ENCODE data around the gene DAPK1.

The DAPK1 gene

DNA sequence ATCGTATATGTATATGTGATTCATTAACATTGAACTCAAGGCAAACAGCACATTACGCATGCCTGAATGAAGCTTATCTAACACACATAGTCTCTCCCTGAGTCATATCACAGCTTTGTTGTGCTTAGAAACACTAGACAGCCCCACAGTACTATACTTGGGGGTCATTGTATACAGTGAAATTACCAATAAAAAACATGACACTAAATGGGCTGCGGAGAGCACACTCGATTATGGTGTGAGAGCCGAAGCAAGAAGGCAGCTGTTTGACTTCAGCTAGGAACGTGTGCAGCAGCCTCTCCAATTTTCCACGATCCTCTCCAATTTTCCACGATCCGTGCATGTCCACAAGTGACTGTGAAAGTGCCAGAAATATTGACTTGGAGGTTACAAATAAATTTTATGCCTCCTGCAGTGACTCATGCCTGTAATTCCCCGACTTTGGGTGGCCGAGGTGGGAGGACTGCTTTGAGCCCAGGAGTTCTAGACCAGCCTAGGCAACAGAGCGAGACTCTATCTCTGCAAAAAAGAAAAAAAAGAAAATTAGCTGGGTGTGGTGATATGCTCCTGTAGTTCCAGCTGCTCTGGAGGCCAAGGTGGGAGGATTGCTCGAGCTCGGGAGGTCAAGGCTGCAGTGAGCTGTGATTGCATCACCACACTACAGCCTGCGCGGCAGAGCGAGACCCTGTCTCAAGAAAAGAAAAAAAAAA lies 102.4 kb downstream of the DAPK1 start:
- no peak for DNase-seq

DNA sequence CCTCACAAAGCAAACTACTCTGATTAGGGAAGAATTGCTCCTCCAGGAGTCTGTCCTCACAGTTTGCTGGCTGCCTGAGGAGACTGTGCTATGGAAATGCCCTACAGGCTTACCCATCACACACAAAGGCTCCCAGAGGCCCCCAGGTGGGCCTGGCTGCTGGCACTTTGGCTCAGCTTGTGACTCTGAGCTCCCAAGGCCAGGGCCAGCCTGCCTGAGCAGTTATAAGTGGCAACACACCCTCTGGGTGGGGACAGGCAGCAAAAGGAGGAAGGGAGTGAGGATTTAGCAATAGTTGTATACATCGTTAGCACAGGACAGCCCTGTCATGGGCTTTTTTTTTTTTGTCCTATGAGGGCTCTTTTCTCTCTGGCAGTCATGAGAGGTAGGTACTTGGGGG lies 103.5 kb downstream of the DAPK1 start:
- DNase-seq: no peak

DNA sequence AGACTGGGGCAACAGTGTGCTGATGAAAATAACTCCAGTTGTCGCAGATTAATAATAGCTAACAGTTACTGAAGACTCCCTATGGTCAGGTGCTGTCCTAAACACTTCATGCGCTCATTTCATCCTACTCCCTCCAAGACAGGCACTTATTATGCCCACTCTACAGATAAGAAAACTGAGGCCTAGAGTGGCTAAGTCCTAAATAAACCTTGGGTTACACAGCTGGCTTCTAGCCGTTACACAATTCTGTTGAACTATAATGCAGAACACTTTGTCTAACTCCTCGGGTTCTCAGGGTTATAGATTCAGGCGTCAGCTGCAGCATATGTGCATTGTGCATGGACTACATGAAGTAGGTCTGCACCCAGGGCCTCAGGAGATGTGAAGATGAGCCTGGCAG lies 103.9 kb downstream of the DAPK1 start:
- no peak for DNase-seq

DNA sequence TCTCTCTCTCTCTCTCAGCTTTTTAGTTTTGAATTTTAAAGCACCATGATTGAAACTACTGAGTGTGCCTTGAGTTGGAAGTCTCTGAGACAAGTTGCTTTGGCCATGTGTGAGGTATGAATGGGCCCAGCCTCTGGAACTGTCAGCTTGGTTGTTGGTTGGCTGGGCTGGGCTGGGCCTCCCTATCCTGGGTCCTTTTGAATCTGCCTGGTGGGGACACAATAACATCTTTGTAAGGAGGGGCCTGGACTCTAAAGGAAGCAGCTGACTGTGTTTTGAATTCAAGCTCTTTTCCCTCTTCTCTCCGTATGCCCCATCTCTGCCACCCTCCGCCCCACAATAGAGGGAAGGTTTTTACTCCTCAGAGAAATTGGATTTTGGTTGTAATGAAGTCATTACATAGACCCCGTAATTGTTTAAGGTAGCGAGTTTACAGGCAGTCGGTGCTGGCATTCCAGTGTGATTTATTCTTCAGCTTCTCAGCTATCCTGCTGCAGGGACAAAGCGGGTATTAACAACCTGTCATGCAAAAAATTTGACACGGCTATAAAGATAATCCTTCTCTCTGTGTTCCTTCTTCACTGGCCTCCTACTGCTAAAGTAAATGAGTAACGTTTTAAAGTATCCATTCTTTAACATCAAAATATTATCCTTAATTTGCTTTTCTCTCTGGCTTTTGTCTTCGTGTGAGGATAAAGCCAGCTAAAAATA lies 105.4 kb downstream of the DAPK1 start:
- no peak for DNase-seq

DNA sequence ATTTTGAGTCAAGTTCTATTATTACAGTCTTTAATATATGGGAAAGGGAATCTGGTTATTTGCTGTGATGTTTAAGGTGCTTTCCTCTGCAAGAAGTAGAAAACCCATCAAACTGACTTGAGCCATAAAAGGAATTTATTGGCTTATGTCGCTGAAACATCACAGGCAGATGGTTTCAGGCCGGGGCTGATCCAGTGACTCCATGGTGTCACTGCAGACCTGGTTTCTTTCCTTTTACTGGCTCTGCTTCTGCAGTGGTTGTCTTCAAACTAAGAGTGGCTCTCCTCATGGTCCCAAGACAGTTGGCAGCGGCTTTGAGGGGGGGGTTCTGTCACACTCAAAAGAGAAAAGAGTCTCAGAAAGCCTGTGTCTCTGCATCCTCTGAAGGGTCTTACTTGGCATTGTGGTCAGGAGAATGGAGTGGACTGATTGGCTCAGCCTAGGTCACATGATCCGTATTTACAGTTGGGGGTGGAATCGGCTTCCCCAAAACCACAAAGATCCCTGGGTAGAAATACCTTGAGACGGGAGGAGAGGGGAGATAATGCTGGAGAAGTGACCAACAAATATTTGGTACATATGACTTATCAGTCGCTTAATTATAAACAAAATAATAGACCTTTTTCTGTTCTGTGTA lies 106.3 kb downstream of the DAPK1 start:
- DNase-seq: no peak

DNA sequence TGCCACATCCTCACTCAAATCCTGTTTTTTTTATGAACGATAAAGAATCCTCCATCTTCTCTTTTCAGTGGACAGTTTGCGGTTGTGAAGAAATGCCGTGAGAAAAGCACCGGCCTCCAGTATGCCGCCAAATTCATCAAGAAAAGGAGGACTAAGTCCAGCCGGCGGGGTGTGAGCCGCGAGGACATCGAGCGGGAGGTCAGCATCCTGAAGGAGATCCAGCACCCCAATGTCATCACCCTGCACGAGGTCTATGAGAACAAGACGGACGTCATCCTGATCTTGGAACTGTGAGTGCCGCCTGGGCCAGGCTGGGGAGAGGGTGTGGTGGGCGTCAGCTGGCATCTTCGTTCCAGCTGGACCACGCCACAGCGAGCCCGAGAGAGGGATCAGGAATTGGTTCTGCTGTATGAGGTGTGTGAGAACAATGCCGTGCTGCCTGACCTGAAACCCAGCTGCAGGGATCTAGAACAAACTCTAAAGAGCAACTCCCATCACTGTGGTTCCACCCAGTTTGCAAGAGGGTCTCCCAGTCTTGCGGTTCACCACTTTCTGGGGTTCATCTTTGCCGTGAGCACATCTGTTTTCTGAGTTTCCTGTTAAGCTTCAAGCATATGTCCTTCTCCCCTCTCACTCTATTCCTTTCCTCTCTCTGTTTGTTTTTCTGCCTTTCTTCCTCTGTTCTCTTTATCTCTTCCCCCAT lies 107.4 kb downstream of the DAPK1 start:
- no peak for DNase-seq

GRCh38 chr9:87605676-87606075 lies 108.0 kb downstream of the DAPK1 start:
- no peak for DNase-seq

DNA sequence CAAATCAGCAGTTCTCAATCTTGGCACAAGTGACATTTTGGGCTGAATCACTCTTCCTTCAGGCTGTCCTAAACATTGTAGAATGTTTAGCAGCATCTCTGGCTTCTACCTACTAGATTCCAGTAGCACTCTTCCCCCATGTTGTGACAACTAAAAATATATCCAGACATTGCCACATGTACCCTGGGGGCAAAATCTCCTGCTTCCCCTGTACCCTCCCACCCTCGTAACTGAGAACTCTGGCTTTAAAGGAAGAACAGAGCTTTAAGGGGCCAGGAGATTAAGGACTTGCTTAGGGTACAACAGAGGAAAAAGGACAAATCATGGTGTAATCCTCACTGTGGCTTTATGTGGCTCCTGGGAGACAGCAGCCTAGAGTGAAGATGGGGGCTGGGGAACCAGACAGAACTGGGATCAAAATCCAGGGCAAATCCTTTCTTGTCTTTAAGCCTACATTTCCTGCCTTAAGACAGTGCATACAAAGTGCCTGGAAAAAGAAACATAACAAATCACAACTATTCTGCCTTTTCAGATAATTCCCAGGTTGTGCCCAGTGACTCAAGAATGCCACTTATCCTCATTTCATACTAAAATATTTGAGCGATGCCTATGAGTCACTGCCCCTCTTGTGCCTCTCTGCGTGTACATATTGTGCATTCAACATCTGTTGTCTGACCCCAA lies 109.3 kb downstream of the DAPK1 start:
- DNase-seq: no peak

DNA sequence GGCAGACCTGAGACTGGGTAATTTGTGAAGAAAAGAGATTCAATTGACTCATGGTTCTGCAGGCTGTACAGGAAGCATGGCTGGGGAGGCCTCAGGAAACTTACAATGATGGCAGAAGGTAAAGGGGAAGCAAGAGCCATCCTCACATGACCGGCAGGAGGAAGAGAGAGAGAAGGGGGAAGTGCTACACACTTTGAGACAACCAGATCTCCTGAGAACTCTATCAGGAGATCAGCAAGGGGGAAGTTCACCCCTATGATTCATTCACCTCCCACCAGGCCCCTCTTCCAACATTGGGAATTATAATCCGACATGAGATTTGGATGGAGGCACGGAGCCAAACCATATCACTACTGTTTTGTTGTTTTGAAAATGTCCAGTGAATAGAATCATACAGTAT lies 110.2 kb downstream of the DAPK1 start:
- DNase-seq: no peak

DNA sequence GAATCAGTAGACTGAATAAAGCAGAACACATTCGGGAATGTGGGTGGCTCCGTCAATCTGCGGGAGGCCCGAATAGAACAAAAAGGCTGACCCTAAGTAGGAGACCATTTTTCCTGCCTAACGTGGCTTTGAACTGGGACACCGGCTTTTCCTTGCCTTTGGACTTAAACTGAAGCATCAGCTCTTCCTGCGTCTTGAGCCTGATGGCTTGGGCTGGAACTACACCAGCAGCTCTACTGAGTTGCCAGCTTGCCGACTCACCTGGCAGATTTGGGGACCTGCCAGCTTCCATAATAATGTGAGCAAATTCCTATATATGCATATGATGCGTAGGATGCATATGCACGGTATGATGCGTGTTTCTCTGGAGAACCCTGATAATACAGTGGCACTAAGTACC lies 111.3 kb downstream of the DAPK1 start:
- DNase-seq: no peak

DNA sequence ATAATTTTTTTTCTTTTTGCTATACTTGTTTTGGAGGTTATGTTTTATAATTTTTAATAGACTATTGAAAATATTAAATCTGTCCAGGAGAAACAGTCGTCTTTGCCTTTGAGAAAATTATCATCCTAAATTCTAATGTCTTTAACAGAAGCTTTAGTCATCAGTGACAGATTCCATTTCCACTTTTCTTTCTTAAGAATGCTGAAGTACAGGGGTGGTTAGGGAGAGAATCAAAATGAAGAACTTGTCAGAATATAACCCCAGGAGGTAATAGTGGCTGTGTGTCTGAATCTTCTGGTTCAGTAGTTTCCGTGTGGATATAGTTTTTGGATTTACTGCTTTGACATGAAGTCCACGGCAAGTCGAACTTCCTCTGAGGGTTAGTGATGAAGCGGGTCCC lies 111.8 kb downstream of the DAPK1 start:
- no peak for DNase-seq

- no peak for DNase-seq
Observed at GRCh38 chr9:87610200-87611155, 112.8 kb downstream of the DAPK1 start.

DNA sequence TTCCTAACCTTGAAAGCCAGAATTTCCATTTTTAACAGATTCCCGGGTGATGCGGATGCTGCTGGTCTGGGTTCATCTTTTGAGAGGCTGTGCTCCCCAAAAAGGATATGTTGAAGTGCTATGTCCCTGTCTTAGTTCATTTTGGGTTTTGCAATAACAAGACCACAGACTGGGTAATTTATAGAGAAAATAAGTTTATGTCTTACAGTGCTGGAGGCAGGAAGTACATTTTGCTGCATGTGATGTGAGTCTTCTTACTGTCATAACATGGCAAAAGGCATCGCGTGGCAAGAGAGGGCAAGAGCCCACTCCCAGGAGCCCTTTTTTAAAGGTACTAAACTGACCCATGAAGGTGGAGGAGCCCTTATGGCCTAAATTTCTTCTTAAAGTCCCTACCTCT lies 114.1 kb downstream of the DAPK1 start:
- no peak for DNase-seq

DNA sequence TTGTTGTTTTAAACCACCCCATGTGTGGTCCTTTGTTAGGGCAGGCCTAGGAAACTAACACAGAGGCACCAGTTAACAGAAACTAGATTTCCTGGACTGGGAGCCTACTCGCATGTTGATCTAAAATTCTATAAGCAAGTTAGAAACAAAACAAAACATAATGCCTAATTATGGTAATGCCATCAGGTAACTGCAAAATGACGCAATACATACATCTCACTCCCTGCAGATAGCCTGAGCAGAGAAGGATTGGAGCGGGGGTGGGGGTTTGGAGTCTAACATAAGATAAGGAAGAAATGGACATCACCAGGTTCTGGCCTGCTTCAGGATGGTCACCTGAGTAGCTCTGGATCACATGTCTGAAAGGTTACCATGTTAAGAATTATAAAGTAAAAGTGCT lies 114.9 kb downstream of the DAPK1 start:
- DNase-seq: no peak

- no peak for DNase-seq
Observed at GRCh38 chr9:87613265-87614111, 115.8 kb downstream of the DAPK1 start.

- no peak for DNase-seq
Observed at GRCh38 chr9:87614397-87614796, 116.7 kb downstream of the DAPK1 start.

GRCh38 chr9:87615136-87615535 lies 117.5 kb downstream of the DAPK1 start:
- no peak for DNase-seq

- DNase-seq: no peak
Observed at GRCh38 chr9:87615547-87616148, 118.0 kb downstream of the DAPK1 start.

DNA sequence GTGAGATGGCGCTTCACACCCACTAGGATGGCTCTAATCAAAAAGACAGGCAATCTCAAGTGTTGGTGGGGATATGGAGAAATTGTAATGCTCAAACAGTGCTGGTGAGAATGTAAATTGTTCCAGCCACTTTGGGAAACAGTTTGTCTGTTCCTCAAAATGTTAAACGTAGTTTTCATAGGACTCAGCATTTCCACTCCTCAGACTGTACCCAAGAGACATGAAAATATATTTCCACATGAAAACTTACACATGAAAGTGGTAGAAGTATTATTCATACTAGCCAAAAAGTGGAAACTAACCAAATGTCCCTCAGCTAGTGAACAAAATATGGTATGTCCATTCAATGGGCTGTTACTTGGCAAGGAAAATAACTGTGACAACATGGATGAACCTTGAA lies 120.6 kb downstream of the DAPK1 start:
- no peak for DNase-seq

GRCh38 chr9:87618931-87619330 lies 121.3 kb downstream of the DAPK1 start:
- no peak for DNase-seq

All from CD4-positive, alpha-beta T cell treated with Interleukin-10 for 1 hour (primary cell).